ENCODE results near the gene BAG2.

- no peak for TF ChIP-seq CTCF (IDR thresholded peaks at IDR 0.05)
- TF ChIP-seq CBX2 (IDR thresholded peaks at IDR 0.05; ENCODE audit: borderline replicate concordance, low read depth) = no peak
- TF ChIP-seq ZC3H11A (IDR thresholded peaks at IDR 0.05) = no peak
- TF ChIP-seq E2F6 (IDR thresholded peaks at IDR 0.05; ENCODE audit: borderline replicate concordance, low read depth) = no peak
- TF ChIP-seq CEBPB (IDR thresholded peaks at IDR 0.05) = no peak
- no peak for TF ChIP-seq FOSL2 (IDR thresholded peaks at IDR 0.05)
- TF ChIP-seq FOSL2 (CRISPR knock-in tag; IDR thresholded peaks at IDR 0.05) = no peak
- no peak for TF ChIP-seq USF2 (IDR thresholded peaks at IDR 0.05)
- no peak for TF ChIP-seq RNF2 (IDR thresholded peaks at IDR 0.05; ENCODE audit: borderline replicate concordance, low read depth)
- TF ChIP-seq, protein P1, sequence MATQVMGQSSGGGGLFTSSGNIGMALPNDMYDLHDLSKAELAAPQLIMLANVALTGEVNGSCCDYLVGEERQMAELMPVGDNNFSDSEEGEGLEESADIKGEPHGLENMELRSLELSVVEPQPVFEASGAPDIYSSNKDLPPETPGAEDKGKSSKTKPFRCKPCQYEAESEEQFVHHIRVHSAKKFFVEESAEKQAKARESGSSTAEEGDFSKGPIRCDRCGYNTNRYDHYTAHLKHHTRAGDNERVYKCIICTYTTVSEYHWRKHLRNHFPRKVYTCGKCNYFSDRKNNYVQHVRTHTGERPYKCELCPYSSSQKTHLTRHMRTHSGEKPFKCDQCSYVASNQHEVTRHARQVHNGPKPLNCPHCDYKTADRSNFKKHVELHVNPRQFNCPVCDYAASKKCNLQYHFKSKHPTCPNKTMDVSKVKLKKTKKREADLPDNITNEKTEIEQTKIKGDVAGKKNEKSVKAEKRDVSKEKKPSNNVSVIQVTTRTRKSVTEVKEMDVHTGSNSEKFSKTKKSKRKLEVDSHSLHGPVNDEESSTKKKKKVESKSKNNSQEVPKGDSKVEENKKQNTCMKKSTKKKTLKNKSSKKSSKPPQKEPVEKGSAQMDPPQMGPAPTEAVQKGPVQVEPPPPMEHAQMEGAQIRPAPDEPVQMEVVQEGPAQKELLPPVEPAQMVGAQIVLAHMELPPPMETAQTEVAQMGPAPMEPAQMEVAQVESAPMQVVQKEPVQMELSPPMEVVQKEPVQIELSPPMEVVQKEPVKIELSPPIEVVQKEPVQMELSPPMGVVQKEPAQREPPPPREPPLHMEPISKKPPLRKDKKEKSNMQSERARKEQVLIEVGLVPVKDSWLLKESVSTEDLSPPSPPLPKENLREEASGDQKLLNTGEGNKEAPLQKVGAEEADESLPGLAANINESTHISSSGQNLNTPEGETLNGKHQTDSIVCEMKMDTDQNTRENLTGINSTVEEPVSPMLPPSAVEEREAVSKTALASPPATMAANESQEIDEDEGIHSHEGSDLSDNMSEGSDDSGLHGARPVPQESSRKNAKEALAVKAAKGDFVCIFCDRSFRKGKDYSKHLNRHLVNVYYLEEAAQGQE (IDR thresholded peaks at IDR 0.05) = no peak
- no peak for TF ChIP-seq JUNB (IDR thresholded peaks at IDR 0.05)
- no peak for TF ChIP-seq PHF8 (IDR thresholded peaks at IDR 0.05; ENCODE audit: borderline replicate concordance, low read depth)
- no peak for TF ChIP-seq MYC (IDR thresholded peaks at IDR 0.05; ENCODE audit: borderline replicate concordance, low read length)
- no peak for TF ChIP-seq MAFK (IDR thresholded peaks at IDR 0.05; ENCODE audit: partially characterized antibody)
- no peak for TF ChIP-seq POLR2A (IDR thresholded peaks at IDR 0.05; ENCODE audit: low read length)
Measured at GRCh38 chr6:57215260-57215659, 43.1 kb downstream of the BAG2 start.
